ENCODE data around the gene APP.

- no peak for TF ChIP-seq POLR2AphosphoS5 (IDR thresholded peaks at IDR 0.05; ENCODE audit: low read depth, low read length)
- no peak for TF ChIP-seq RCOR2 (CRISPR knock-in tag; IDR thresholded peaks at IDR 0.05)
- TF ChIP-seq CTCF (CRISPR knock-in tag; IDR thresholded peaks at IDR 0.05), result no peak
- no peak for TF ChIP-seq RELA (CRISPR knock-in tag; IDR thresholded peaks at IDR 0.05)
Measured at GRCh38 chr21:25905126-25905525, 265.4 kb downstream of the APP start.

Data from HepG2 (cell line).